Smooth muscle cell (in vitro differentiated cells): ENCODE measurements around the gene MID2. TPM values are rescaled to one million over a fixed set of nuclear protein-coding genes. Genes with fewer than 3 reads are reported as not detected.

Experiments used
- DNase-seq: peaks from one replicate; lab custom pipeline; 2025; ENCODE audit not compliant: unreplicated experiment; lab: John Stamatoyannopoulos, UW
- H2AFZ ChIP-seq: fragments of 200-600 bp; sonication (generic); 2 replicates; pipeline ENCODE4 v1.6.0; 2016; ENCODE audit warnings: antibody characterized with exemption, low read depth, mild to moderate bottlenecking
- H3F3A ChIP-seq: fragments of 200-600 bp; sonication (generic); 2 replicates; pipeline ENCODE4 v1.6.0; 2017; ENCODE audit warnings: antibody characterized with exemption, low read depth
- H3K27ac ChIP-seq: fragments of 200-600 bp; sonication (generic); 2 replicates; pipeline ENCODE4 v1.5.1; 2016; ENCODE audit warnings: low read depth, mild to moderate bottlenecking
- H3K27me3 ChIP-seq: fragments of 200-600 bp; sonication (generic); 2 replicates; pipeline ENCODE4 v1.6.1; 2016; ENCODE audit warnings: low read depth, mild to moderate bottlenecking
- H3K36me3 ChIP-seq: fragments of 200-600 bp; sonication (generic); 2 replicates; pipeline ENCODE4 v1.5.1; 2016; ENCODE audit warnings: low read depth
- H3K4me1 ChIP-seq: fragments of 200-600 bp; sonication (generic); 2 replicates; pipeline ENCODE4 v1.5.1; 2016; ENCODE audit warnings: low read depth
- H3K4me2 ChIP-seq: fragments of 200-600 bp; sonication (generic); 2 replicates; pipeline ENCODE4 v1.6.0; 2016; ENCODE audit warnings: mild to moderate bottlenecking
- H3K4me3 ChIP-seq: fragments of 200-600 bp; sonication (generic); 2 replicates; pipeline ENCODE4 v1.5.1; 2016; ENCODE audit warnings: mild to moderate bottlenecking
- H3K79me2 ChIP-seq: fragments of 200-600 bp; sonication (generic); 2 replicates; pipeline ENCODE4 v1.6.0; 2016; ENCODE audit warnings: low read depth, mild to moderate bottlenecking
- H3K9ac ChIP-seq: fragments of 200-600 bp; sonication (generic); 2 replicates; pipeline ENCODE4 v1.6.0; 2016; ENCODE audit warnings: low read depth
- H3K9me3 ChIP-seq: fragments of 200-600 bp; sonication (generic); replicated peaks from 2 replicates; pipeline ENCODE4 v1.5.1; 2016; ENCODE audit warnings: low read depth
- H4K20me1 ChIP-seq: fragments of 200-600 bp; sonication (generic); 2 replicates; pipeline ENCODE4 v1.6.0; 2016; ENCODE audit warnings: low read depth
- WGBS: methylation state at CpG from one replicate; pipeline ENCODE4 v1.1.7; 2016; ENCODE audit warnings: low lambda C conversion rate; 5-methylcytosine and 5-hydroxymethylcytosine counted together
- polyA plus RNA-seq: library from polyadenylated mRNA; unstranded; fragments of >200 nt; fragmentation: Nextera tagmentation; extraction: Ambion mirVana; gene quantifications from 2 replicates; pipeline ENCODE4 v1.2.1, GENCODE V29; 2016
- total RNA-seq: library from RNA; depleted of rRNA; stranded (reverse); fragments of >200 nt; gene quantifications from 2 replicates; pipeline ENCODE4 v1.2.3, GENCODE V29; 2014
- TF ChIP-seq, protein P1 (sequence below): fragments of 200-600 bp; sonication (generic); IDR thresholded peaks from 2 replicates; pipeline ENCODE4 v1.5.1; 2017; ENCODE audit warnings: borderline replicate concordance, mild to moderate bottlenecking, antibody characterized with exemption; ENCODE audit not compliant: insufficient read depth, poor library complexity, severe bottlenecking

Gene MID2
- total and polyA plus RNA-seq, 2 experiments from 2014 or later: 6.7 to 16.6 TPM

DNA sequence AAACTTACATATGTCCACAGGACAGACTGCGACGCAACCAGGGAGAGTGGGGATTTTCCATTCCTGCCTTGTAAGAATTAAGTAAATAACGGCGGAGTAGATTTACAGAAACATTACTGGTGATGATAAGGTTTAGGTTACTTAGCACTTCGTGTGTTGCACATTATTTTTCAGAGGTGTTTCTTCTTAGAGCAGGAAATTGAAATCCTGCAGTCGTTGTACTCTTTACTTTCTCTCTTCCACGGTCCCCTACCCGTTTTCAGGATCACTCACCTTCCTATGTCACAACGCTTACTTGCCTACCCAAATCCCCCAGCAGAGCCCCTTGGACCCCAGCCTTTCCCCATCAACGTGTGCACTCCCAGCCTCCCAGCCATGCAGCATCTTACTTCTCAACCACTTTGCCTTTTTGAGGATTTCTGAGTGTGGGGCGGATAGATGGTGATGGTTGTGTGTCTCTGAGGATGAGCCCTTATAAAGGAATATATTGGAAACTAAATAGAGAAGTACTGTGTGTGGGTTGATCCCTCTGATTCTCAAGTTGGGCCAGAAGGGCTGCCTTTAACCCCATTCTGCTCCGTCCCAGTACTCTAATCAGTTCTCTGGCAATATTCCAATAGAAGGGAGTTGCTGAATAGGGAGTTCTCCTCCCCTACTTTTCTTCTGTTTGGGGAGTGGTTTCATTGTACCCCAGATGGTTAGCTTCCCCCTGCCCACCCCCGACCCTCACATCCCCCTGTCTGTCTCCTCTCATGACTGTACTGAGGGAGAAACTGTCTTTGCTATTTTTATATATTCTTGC lies 1.6 kb downstream of the MID2 start:
- Histone ChIP-seq H4K20me1 (peaks cover 29% of the 10 kb centered on the region), H3K79me2 (peaks cover 17% of the 10 kb centered on the region), H3K9me3 (no peaks in the 10 kb centered on the region), H3K4me2 (peak overlapping the region; percentile 86), H3K4me3 (peak overlapping the region; percentile 56), H3K4me1 (no peaks in the 10 kb centered on the region), H2AFZ (peak overlapping the region; percentile 66), H3K36me3 (no peaks in the 10 kb centered on the region), H3F3A (no peaks in the 10 kb centered on the region), H3K27ac (peak overlapping the region; percentile 57), H3K9ac (peak overlapping the region; percentile 47), H3K27me3 (no peaks in the 10 kb centered on the region)
- TF ChIP-seq, protein P1, sequence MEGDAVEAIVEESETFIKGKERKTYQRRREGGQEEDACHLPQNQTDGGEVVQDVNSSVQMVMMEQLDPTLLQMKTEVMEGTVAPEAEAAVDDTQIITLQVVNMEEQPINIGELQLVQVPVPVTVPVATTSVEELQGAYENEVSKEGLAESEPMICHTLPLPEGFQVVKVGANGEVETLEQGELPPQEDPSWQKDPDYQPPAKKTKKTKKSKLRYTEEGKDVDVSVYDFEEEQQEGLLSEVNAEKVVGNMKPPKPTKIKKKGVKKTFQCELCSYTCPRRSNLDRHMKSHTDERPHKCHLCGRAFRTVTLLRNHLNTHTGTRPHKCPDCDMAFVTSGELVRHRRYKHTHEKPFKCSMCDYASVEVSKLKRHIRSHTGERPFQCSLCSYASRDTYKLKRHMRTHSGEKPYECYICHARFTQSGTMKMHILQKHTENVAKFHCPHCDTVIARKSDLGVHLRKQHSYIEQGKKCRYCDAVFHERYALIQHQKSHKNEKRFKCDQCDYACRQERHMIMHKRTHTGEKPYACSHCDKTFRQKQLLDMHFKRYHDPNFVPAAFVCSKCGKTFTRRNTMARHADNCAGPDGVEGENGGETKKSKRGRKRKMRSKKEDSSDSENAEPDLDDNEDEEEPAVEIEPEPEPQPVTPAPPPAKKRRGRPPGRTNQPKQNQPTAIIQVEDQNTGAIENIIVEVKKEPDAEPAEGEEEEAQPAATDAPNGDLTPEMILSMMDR: no peak
- DNase-seq: no peak
- 54% methylated on average over 13 of the region's 13 CpGs for WGBS

DNA sequence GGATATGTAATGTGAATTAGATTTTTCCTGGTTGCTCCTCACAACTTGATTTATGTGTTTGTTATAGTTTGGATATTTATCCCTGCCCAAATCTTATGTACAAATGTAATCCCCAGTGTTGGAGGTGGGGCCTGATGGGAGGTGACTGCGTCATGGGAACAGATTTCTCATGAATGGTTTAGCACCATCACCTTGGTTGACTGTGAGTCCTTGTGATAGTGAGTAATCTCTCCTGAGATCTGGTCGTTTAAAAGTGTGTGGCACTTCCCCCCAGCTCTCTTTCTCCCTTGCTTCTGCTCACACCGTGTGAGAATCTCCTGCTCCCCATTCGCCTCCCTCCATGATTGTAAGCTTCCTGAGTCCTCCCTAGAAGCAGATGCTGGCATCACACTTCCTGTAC lies 2.2 kb downstream of the MID2 start:
- DNase-seq: no peak
- TF ChIP-seq, protein P1: no peak
- Histone ChIP-seq H3K79me2 (peaks cover 17% of the 10 kb centered on the region), H2AFZ (no peak overlapping the region), H3K4me3 (peak overlapping the region; percentile 56), H3K27me3 (no peaks in the 10 kb centered on the region), H3K27ac (no peak overlapping the region), H3K4me2 (no peak overlapping the region), H3F3A (no peaks in the 10 kb centered on the region), H3K36me3 (no peaks in the 10 kb centered on the region), H3K9me3 (no peaks in the 10 kb centered on the region), H4K20me1 (peaks cover 32% of the 10 kb centered on the region), H3K9ac (no peak overlapping the region), H3K4me1 (no peaks in the 10 kb centered on the region)
- 53% methylated on average over 4 of the region's 4 CpGs for WGBS

DNA sequence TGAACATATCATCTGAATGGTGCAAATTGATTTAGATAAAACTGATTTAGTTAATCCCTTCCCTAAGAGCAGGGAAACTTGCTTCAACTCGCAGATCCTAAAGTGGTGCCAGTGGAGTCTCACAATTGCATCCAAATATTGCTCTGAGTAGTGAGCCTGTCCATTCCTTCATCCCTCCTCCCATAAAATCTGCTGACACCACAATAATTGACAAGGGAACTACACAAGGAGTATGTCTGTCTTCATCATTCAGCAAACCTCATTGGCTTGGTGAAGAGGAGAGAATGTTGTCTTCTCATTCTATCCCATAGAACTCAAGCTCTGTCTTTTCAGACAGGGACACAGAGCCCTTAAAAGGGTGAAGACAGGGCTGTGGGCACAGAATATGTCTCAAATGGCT lies 4.2 kb downstream of the MID2 start:
- H3K4me1 ChIP-seq: no peaks in the 10 kb centered on the region
- H3K4me2 ChIP-seq: no peak overlapping the region
- no peak overlapping the region for H2AFZ ChIP-seq
- TF ChIP-seq, protein P1: no peak
- H3K9ac ChIP-seq: no peak overlapping the region
- peaks cover 17% of the 10 kb centered on the region for H3K79me2 ChIP-seq
- H4K20me1 ChIP-seq: peaks cover 37% of the 10 kb centered on the region
- no peak for DNase-seq
- no peaks in the 10 kb centered on the region for H3F3A ChIP-seq
- H3K27ac ChIP-seq: no peak overlapping the region
- H3K27me3 ChIP-seq: no peaks in the 10 kb centered on the region
- H3K4me3 ChIP-seq: no peak overlapping the region
- no peaks in the 10 kb centered on the region for H3K36me3 ChIP-seq
- WGBS: 63% methylated on average over 1 of the region's 1 CpG
- H3K9me3 ChIP-seq: no peaks in the 10 kb centered on the region
